K562 (cell line): ENCODE measurements around the gene SRGAP3. TPM values are rescaled to one million over a fixed set of nuclear protein-coding genes. Genes with fewer than 3 reads are reported as not detected.
A peak's percentile ranks its signal among the peaks of the same experiment; 100 is the strongest.

Experiments
- E2F6 ChIP-seq, 2 experiments: IDR thresholded peaks; 2 replicates each; pipeline ENCODE4 v1.6.1; 2011; ENCODE audit warnings: borderline replicate concordance in 1 of 2, control low read depth in 1 of 2, low read depth in 1 of 2, low read length in 1 of 2, mild to moderate bottlenecking in 1 of 2, mixed read lengths in 1 of 2, moderate library complexity in 1 of 2; ENCODE audit not compliant: insufficient read depth in 1 of 2, insufficient read length in 1 of 2, poor library complexity in 1 of 2, severe bottlenecking in 1 of 2; ENCODE audit errors: extremely low read depth in 1 of 2
- FOXA3 ChIP-seq, 2 experiments: fragments of 450-650 bp in 1 of 2; sonication (generic) in 1 of 2; formaldehyde crosslinking; IDR thresholded peaks in 1 of 2; conservative IDR thresholded peaks in 1 of 2; 2 replicates each; pipeline versions ENCODE4 v1.4.0 to v1.8.0; 2020 to 2022; ENCODE audit warnings: mild to moderate bottlenecking in 2 of 2, missing genetic modification reagents in 1 of 2
- HDAC1 ChIP-seq, 2 experiments: fragments of 450-650 bp; IDR thresholded peaks; 2 replicates each; pipeline ENCODE4 v1.6.1; 2016 to 2017; ENCODE audit warnings: inconsistent platforms in 1 of 2, mild to moderate bottlenecking in 1 of 2, moderate library complexity in 1 of 2
- JUND ChIP-seq, 2 experiments: IDR thresholded peaks; 2 replicates in 1 of 2; 3 replicates in 1 of 2; pipeline ENCODE4 v1.6.1; 2011; ENCODE audit warnings: borderline replicate concordance in 2 of 2, low read depth in 2 of 2, low read length in 2 of 2, improper control_type of control experiment in 1 of 2, missing biosample characterization in 1 of 2, missing genetic modification characterization in 1 of 2, missing genetic modification reagents in 1 of 2
- LCOR ChIP-seq: sonication (generic); formaldehyde crosslinking; IDR thresholded peaks from 2 replicates; pipeline ENCODE4 v1.8.0; 2022; ENCODE audit warnings: mild to moderate bottlenecking, missing genetic modification reagents
- POLR2A ChIP-seq: fragments of 450-650 bp; conservative IDR thresholded peaks from 2 replicates; pipeline ENCODE4 v1.6.1; 2016
- STAG1 ChIP-seq: sonication (generic); formaldehyde crosslinking; IDR thresholded peaks from 2 replicates; pipeline ENCODE4 v1.5.0; 2020; ENCODE audit warnings: missing genetic modification reagents, borderline replicate concordance
- TBP ChIP-seq: optimal IDR thresholded peaks from 2 replicates; pipeline ENCODE3; 2011; ENCODE audit warnings: low read depth, low read length, improper control_type of control experiment
- polyA plus RNA-seq, 8 experiments: library from polyadenylated mRNA; depleted of rRNA in 4 of 8; stranded (reverse) in 5 of 8; unstranded in 3 of 8; fragments of >200 nt; fragmentation: Nextera tagmentation in 2 of 8; fragmentation: Illumina TruSeq in 1 of 8; extraction: Ambion mirVana in 2 of 8; extraction: Trizol in 1 of 8; gene quantifications; 2 replicates each; pipeline versions ENCODE4 v1.2.1 to v1.2.3, GENCODE V29; 2011 to 2014; ENCODE audit warnings: inconsistent platforms in 1 of 8, missing spikeins in 1 of 8
- total RNA-seq, 7 experiments: library from RNA; depleted of rRNA in 6 of 7; stranded (reverse); fragments of >200 nt in 6 of 7; fragmentation: Illumina TruSeq in 2 of 7; extraction: Trizol in 2 of 7; gene quantifications; 2 replicates each; pipeline versions ENCODE4 v1.2.1 to v1.2.3, GENCODE V29; 2011 to 2021; ENCODE audit warnings: low replicate concordance in 1 of 7
- TF ChIP-seq, protein P1 (sequence below), 2 experiments: fragments of 450-650 bp; formaldehyde crosslinking in 1 of 2; IDR thresholded peaks; 2 replicates each; pipeline versions ENCODE4 v1.4.0 to v1.6.1; 2014 to 2020; ENCODE audit warnings: mild to moderate bottlenecking in 2 of 2, borderline replicate concordance in 1 of 2, low read depth in 1 of 2
- TF ChIP-seq, protein P2 (sequence below): fragments of 450-650 bp; formaldehyde crosslinking; IDR thresholded peaks from 2 replicates; pipeline ENCODE4 v1.4.0; 2020; ENCODE audit warnings: mild to moderate bottlenecking, moderate library complexity
- TF ChIP-seq, protein P3 (sequence below): sonication (generic); formaldehyde crosslinking; IDR thresholded peaks from 2 replicates; pipeline ENCODE4 v1.8.0; 2022; ENCODE audit warnings: mild to moderate bottlenecking, missing genetic modification reagents, borderline replicate concordance

SRGAP3 gene
- total and polyA plus RNA-seq, 9 of the 15 experiments (the other 6 are each of a cell fraction or from before 2014, with no cell fraction given) = 0.11 to 0.85 (median 0.35) TPM; not detected in 2

GRCh38 chr3:8970971-8971589 is 278.4 kb downstream of the SRGAP3 start (continued):
- TF ChIP-seq, protein P1, sequence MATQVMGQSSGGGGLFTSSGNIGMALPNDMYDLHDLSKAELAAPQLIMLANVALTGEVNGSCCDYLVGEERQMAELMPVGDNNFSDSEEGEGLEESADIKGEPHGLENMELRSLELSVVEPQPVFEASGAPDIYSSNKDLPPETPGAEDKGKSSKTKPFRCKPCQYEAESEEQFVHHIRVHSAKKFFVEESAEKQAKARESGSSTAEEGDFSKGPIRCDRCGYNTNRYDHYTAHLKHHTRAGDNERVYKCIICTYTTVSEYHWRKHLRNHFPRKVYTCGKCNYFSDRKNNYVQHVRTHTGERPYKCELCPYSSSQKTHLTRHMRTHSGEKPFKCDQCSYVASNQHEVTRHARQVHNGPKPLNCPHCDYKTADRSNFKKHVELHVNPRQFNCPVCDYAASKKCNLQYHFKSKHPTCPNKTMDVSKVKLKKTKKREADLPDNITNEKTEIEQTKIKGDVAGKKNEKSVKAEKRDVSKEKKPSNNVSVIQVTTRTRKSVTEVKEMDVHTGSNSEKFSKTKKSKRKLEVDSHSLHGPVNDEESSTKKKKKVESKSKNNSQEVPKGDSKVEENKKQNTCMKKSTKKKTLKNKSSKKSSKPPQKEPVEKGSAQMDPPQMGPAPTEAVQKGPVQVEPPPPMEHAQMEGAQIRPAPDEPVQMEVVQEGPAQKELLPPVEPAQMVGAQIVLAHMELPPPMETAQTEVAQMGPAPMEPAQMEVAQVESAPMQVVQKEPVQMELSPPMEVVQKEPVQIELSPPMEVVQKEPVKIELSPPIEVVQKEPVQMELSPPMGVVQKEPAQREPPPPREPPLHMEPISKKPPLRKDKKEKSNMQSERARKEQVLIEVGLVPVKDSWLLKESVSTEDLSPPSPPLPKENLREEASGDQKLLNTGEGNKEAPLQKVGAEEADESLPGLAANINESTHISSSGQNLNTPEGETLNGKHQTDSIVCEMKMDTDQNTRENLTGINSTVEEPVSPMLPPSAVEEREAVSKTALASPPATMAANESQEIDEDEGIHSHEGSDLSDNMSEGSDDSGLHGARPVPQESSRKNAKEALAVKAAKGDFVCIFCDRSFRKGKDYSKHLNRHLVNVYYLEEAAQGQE (IDR thresholded peaks at IDR 0.05; ENCODE audit: borderline replicate concordance) = peak; percentile 77; the same call in 1 of the 2 replicates
- TF ChIP-seq, protein P1 (CRISPR knock-in tag; IDR thresholded peaks at IDR 0.05; ENCODE audit: low read depth) = no peak
- TF ChIP-seq HDAC1 (IDR thresholded peaks at IDR 0.05) = no peak
- TF ChIP-seq TBP = peak; percentile 5
- TF ChIP-seq, protein P2, sequence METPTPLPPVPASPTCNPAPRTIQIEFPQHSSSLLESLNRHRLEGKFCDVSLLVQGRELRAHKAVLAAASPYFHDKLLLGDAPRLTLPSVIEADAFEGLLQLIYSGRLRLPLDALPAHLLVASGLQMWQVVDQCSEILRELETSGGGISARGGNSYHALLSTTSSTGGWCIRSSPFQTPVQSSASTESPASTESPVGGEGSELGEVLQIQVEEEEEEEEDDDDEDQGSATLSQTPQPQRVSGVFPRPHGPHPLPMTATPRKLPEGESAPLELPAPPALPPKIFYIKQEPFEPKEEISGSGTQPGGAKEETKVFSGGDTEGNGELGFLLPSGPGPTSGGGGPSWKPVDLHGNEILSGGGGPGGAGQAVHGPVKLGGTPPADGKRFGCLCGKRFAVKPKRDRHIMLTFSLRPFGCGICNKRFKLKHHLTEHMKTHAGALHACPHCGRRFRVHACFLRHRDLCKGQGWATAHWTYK = 0 out of 2 replicates have a peak, but pooled peaks have one; percentile 36
- no peak for TF ChIP-seq POLR2A
- TF ChIP-seq E2F6 (IDR thresholded peaks at IDR 0.05; ENCODE audit: borderline replicate concordance in 1 of 2, extremely low read depth in 1 of 2, insufficient read depth in 1 of 2, insufficient read length in 1 of 2, low read depth in 1 of 2, low read length in 1 of 2, poor library complexity in 1 of 2, severe bottlenecking in 1 of 2) = peak in 1 of 2 experiments; percentile 25
- 0 out of 4 replicates have a peak, but pooled peaks of 1 of the 2 experiments have one; percentile 5 for TF ChIP-seq FOXA3 (CRISPR knock-in tag; conservative IDR thresholded peaks at IDR 0.05 in 1 of 2, IDR thresholded peaks at IDR 0.05 in 1 of 2)
- TF ChIP-seq, protein P3, sequence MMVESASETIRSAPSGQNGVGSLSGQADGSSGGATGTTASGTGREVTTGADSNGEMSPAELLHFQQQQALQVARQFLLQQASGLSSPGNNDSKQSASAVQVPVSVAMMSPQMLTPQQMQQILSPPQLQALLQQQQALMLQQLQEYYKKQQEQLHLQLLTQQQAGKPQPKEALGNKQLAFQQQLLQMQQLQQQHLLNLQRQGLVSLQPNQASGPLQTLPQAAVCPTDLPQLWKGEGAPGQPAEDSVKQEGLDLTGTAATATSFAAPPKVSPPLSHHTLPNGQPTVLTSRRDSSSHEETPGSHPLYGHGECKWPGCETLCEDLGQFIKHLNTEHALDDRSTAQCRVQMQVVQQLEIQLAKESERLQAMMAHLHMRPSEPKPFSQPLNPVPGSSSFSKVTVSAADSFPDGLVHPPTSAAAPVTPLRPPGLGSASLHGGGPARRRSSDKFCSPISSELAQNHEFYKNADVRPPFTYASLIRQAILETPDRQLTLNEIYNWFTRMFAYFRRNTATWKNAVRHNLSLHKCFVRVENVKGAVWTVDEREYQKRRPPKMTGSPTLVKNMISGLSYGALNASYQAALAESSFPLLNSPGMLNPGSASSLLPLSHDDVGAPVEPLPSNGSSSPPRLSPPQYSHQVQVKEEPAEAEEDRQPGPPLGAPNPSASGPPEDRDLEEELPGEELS (CRISPR knock-in tag) = 0 out of 2 replicates have a peak, but pooled peaks have one; percentile 32
- 0 out of 2 replicates have a peak, but pooled peaks have one; percentile 29 for TF ChIP-seq JUND (IDR thresholded peaks at IDR 0.05; ENCODE audit: borderline replicate concordance, low read depth, low read length)
- TF ChIP-seq JUND (tag; IDR thresholded peaks at IDR 0.05; ENCODE audit: borderline replicate concordance, low read depth, low read length) = no peak
- TF ChIP-seq LCOR = peak; percentile 57; the same call in 1 of the 2 replicates
- TF ChIP-seq STAG1 (CRISPR knock-in tag) = peak; percentile 49; the same call in 1 of the 2 replicates
